HL-60 (cell line): ENCODE measurements around the gene DHRS2.

Experiments
- DNase-seq, 2 experiments: peaks; one replicate each; pipeline ENCODE4 v3.0.0-alpha.2; 2010 to 2020; ENCODE audit warnings: low read depth in 1 of 2, low spot score in 1 of 2
- H3K27ac ChIP-seq: fragments of 250-450 bp; sonication (Bioruptor Pico); replicated peaks from 2 replicates; pipeline ENCODE4 v1.5.1; 2020; ENCODE audit warnings: mild to moderate bottlenecking, moderate library complexity
- H3K27me3 ChIP-seq: fragments of 250-450 bp; sonication (Bioruptor Pico); 2 replicates; pipeline ENCODE4 v1.5.1; 2021; ENCODE audit warnings: mild to moderate bottlenecking, moderate library complexity; ENCODE audit not compliant: insufficient read depth, poor library complexity, severe bottlenecking
- H3K4me3 ChIP-seq: replicated peaks from 2 replicates; pipeline ENCODE4 v1.5.1; 2011; ENCODE audit warnings: mild to moderate bottlenecking, control low read depth, low read length; ENCODE audit not compliant: insufficient read depth
- GABPA ChIP-seq: IDR thresholded peaks from 2 replicates; pipeline ENCODE4 v1.6.1; 2012; ENCODE audit warnings: low read depth
- POLR2AphosphoS5 ChIP-seq: IDR thresholded peaks from 2 replicates; pipeline ENCODE4 v1.6.1; 2012; ENCODE audit warnings: low read depth
- SPI1 ChIP-seq: IDR thresholded peaks from 2 replicates; pipeline ENCODE4 v1.6.1; 2012; ENCODE audit warnings: low read depth, mild to moderate bottlenecking, borderline replicate concordance
- TF ChIP-seq, protein P1 (sequence below): IDR thresholded peaks from 2 replicates; pipeline ENCODE4 v1.6.1; 2012; ENCODE audit warnings: low read depth; ENCODE audit not compliant: insufficient replicate concordance
- TF ChIP-seq, protein P2 (sequence below): IDR thresholded peaks from one replicate; pipeline ENCODE4 v1.5.1; 2011; ENCODE audit warnings: low read length, control low read depth, inconsistent platforms; ENCODE audit not compliant: insufficient read depth

The DHRS2 gene

GRCh38 chr14:23645504-23645811 lies 9.3 kb downstream of the DHRS2 start:
- TF ChIP-seq POLR2AphosphoS5 (no peak), SPI1 (no peak)
- TF ChIP-seq, protein P1, sequence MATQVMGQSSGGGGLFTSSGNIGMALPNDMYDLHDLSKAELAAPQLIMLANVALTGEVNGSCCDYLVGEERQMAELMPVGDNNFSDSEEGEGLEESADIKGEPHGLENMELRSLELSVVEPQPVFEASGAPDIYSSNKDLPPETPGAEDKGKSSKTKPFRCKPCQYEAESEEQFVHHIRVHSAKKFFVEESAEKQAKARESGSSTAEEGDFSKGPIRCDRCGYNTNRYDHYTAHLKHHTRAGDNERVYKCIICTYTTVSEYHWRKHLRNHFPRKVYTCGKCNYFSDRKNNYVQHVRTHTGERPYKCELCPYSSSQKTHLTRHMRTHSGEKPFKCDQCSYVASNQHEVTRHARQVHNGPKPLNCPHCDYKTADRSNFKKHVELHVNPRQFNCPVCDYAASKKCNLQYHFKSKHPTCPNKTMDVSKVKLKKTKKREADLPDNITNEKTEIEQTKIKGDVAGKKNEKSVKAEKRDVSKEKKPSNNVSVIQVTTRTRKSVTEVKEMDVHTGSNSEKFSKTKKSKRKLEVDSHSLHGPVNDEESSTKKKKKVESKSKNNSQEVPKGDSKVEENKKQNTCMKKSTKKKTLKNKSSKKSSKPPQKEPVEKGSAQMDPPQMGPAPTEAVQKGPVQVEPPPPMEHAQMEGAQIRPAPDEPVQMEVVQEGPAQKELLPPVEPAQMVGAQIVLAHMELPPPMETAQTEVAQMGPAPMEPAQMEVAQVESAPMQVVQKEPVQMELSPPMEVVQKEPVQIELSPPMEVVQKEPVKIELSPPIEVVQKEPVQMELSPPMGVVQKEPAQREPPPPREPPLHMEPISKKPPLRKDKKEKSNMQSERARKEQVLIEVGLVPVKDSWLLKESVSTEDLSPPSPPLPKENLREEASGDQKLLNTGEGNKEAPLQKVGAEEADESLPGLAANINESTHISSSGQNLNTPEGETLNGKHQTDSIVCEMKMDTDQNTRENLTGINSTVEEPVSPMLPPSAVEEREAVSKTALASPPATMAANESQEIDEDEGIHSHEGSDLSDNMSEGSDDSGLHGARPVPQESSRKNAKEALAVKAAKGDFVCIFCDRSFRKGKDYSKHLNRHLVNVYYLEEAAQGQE = no peak
- TF ChIP-seq, protein P2, sequence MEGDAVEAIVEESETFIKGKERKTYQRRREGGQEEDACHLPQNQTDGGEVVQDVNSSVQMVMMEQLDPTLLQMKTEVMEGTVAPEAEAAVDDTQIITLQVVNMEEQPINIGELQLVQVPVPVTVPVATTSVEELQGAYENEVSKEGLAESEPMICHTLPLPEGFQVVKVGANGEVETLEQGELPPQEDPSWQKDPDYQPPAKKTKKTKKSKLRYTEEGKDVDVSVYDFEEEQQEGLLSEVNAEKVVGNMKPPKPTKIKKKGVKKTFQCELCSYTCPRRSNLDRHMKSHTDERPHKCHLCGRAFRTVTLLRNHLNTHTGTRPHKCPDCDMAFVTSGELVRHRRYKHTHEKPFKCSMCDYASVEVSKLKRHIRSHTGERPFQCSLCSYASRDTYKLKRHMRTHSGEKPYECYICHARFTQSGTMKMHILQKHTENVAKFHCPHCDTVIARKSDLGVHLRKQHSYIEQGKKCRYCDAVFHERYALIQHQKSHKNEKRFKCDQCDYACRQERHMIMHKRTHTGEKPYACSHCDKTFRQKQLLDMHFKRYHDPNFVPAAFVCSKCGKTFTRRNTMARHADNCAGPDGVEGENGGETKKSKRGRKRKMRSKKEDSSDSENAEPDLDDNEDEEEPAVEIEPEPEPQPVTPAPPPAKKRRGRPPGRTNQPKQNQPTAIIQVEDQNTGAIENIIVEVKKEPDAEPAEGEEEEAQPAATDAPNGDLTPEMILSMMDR = no peak
- no peak for DNase-seq
- H3K27me3 ChIP-seq = no peaks in the 10 kb centered on the region

GRCh38 chr14:23645812-23646647 lies 9.9 kb downstream of the DHRS2 start:
- no peak overlapping the region for H3K4me3 ChIP-seq
- TF ChIP-seq, protein P1 = no peak
- TF ChIP-seq GABPA (no peak), POLR2AphosphoS5 (no peak), SPI1 (no peak)
- TF ChIP-seq, protein P2 = no peak
- DNase-seq = no peak
- H3K27ac ChIP-seq = no peak overlapping the region
- H3K27me3 ChIP-seq = no peaks in the 10 kb centered on the region

More at GRCh38 chr14:23645504-23645811, 9.3 kb downstream of the DHRS2 start:
- Histone ChIP-seq H3K27ac (no peak overlapping the region), H3K4me3 (no peak overlapping the region)

DNA sequence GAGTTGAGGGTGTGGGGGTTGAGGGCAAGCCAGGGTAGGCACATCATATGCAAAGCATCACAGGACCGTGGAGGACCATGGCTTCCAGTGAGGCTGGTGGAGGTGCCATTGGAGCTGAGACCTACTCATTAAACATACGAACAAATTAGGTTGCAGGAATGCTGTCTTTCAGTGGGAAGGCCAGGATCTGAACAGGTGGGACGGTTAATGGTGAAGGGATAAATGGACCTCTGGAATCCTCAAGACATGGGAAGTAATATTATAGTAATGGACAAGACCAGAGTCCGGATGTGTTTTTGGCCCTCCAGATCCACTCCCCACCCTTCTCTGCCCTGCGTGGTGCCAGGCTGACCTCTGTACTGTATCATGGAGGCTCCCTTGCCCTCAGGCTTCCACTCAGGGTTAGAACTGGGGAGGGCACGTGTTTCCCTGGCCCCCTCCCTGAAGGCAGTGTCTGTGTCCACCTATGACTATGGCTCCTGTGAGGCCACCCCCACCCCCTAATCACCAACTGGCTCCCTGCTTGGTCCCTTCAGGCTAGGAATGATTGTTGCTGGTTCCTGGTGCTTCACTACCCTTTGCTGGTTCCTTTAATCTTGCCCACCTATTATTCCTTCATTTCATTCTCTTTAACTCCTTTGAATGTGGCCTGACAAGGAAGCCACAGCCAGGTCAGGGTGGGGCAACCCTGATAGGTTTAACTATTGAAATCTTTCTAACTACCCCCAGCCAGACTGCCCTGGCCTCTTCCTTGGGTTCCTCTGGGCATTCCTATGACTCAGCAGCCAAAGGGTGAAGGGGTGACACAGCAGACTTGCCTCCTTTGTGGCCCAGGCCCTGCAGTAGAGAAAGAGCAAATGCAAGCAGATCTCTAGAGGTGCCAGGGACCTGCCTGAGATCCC lies 10.7 kb downstream of the DHRS2 start:
- H3K27ac ChIP-seq = no peak overlapping the region
- H3K27me3 ChIP-seq = no peaks in the 10 kb centered on the region
- H3K4me3 ChIP-seq = no peak overlapping the region
- TF ChIP-seq, protein P2 = no peak
- no peak for DNase-seq
